HCT116 (cell line): Measurements from ENCODE around the gene SMYD3. TPM values are rescaled to one million over a fixed set of nuclear protein-coding genes. Genes with fewer than 3 reads are reported as not detected.

Source experiments
- ATAC-seq: fragments of 200-7000 bp; cut with Tn5 transposase; 2 replicates; pipeline ENCODE4 v1.9.1; 2020; ENCODE audit warnings: mild to moderate bottlenecking, moderate library complexity
- BruUV-seq: library from RNA; stranded (reverse); fragments of 400-500 nt; replicated peaks from 2 replicates; lab custom pipeline; 2021; lab: Mats Ljungman, UMichigan
- CTCF ChIA-PET: fragments of 300-600 bp; sonication (Branson Sonifier 250); formaldehyde crosslinking; loops from one replicate; lab custom pipeline; 2021; ENCODE audit warnings: antibody characterized with exemption; lab: Charles Lee
- POLR2A ChIA-PET: fragments of 300-600, 350-600 bp; sonication (Branson Sonifier 250); formaldehyde crosslinking; loops from one replicate; lab custom pipeline; 2021; ENCODE audit warnings: antibody characterized with exemption; lab: Charles Lee
- RAD21 ChIA-PET, 2 experiments: fragments of 300-600 bp; sonication (Branson Sonifier 250); formaldehyde crosslinking; loops; one replicate each; lab custom pipeline; 2023; ENCODE audit warnings: low total read pairs in 2 of 2; ENCODE audit not compliant: uncharacterized antibody in 2 of 2, unreplicated experiment in 2 of 2, low non-redundant PET in 1 of 2; lab: Charles Lee
- DNase-seq: peaks from one replicate; pipeline ENCODE4 v3.0.0-alpha.2; 2010; ENCODE audit warnings: low read depth, low spot score
- H2AFZ ChIP-seq: fragments of 200-600 bp; shearing (Covaris generic), sonication (generic); 2 replicates; pipeline ENCODE4 v1.6.1; 2017; ENCODE audit warnings: low read depth, mixed run types, mixed read lengths, antibody characterized with exemption, low read length; ENCODE audit not compliant: poor library complexity, severe bottlenecking
- H3K27ac ChIP-seq: 2 replicates; pipeline ENCODE4 v1.5.1; 2012; ENCODE audit warnings: low read depth, low read length
- H3K27me3 ChIP-seq: fragments of 200-600 bp; sonication (generic); 2 replicates; pipeline ENCODE4 v1.6.1; 2016; ENCODE audit warnings: mixed run types, low read length, mixed read lengths; ENCODE audit not compliant: insufficient read depth
- H3K36me3 ChIP-seq, 2 experiments: fragments of 200-500 bp in 1 of 2; fragments of 200-600 bp in 1 of 2; sonication (Bioruptor generic) in 1 of 2; sonication (generic) in 1 of 2; 2 replicates each; pipeline versions ENCODE4 v1.5.1 to v1.6.1; 2014 to 2016; ENCODE audit warnings: low read length in 2 of 2, inconsistent platforms in 1 of 2, mixed read lengths in 1 of 2, mixed run types in 1 of 2; ENCODE audit not compliant: insufficient read depth in 2 of 2, control insufficient read depth in 1 of 2
- H3K4me1 ChIP-seq, 2 experiments: fragments of 200-600 bp in 1 of 2; sonication (generic) in 1 of 2; 2 replicates each; pipeline versions ENCODE4 v1.5.1 to v1.6.1; 2012 to 2017; ENCODE audit warnings: low read length in 2 of 2, inconsistent platforms in 1 of 2, mild to moderate bottlenecking in 1 of 2, mixed read lengths in 1 of 2, mixed run types in 1 of 2, moderate library complexity in 1 of 2; ENCODE audit not compliant: insufficient read depth in 2 of 2, control insufficient read depth in 1 of 2
- H3K4me2 ChIP-seq: fragments of 200-600 bp; sonication (generic); 2 replicates; pipeline ENCODE4 v1.6.1; 2017; ENCODE audit warnings: mixed run types, low read length, mixed read lengths
- H3K4me3 ChIP-seq, 2 experiments: fragments of 200-600 bp in 1 of 2; sonication (generic) in 1 of 2; replicated peaks in 1 of 2; 2 replicates each; pipeline ENCODE4 v1.5.1; 2011 to 2016; ENCODE audit warnings: low read length in 2 of 2, control low read depth in 1 of 2, low read depth in 1 of 2, mild to moderate bottlenecking in 1 of 2, mixed read lengths in 1 of 2, mixed run types in 1 of 2
- H3K79me2 ChIP-seq: fragments of 200-600 bp; sonication (generic); 2 replicates; pipeline ENCODE4 v1.6.1; 2017; ENCODE audit warnings: mild to moderate bottlenecking, mixed run types, low read length, moderate library complexity, mixed read lengths; ENCODE audit not compliant: insufficient read depth
- H3K9ac ChIP-seq: fragments of 200-600 bp; sonication (generic); 2 replicates; pipeline ENCODE4 v1.6.1; 2016; ENCODE audit warnings: low read length, mixed read lengths
- H3K9me2 ChIP-seq: fragments of 200-600 bp; sonication (generic), shearing (Covaris generic); 2 replicates; pipeline ENCODE4 v1.6.1; 2017; ENCODE audit warnings: mixed run types, mild to moderate bottlenecking, moderate library complexity; ENCODE audit not compliant: insufficient read depth
- H3K9me3 ChIP-seq, 2 experiments: fragments of 200-500 bp in 1 of 2; fragments of 200-600 bp in 1 of 2; sonication (Bioruptor generic) in 1 of 2; sonication (generic) in 1 of 2; 2 replicates each; pipeline ENCODE4 v1.6.1; 2014 to 2017; ENCODE audit warnings: low read length in 2 of 2, mixed read lengths in 2 of 2, inconsistent platforms in 1 of 2, low read depth in 1 of 2, mild to moderate bottlenecking in 1 of 2, mixed run types in 1 of 2, moderate library complexity in 1 of 2; ENCODE audit not compliant: control insufficient read depth in 1 of 2, insufficient read depth in 1 of 2
- H4K20me1 ChIP-seq: fragments of 200-600 bp; sonication (generic), shearing (Covaris generic); 2 replicates; pipeline ENCODE4 v1.6.1; 2017; ENCODE audit warnings: mixed run types, mild to moderate bottlenecking, moderate library complexity; ENCODE audit not compliant: insufficient read depth
- CBX3 ChIP-seq: IDR thresholded peaks from 2 replicates; pipeline ENCODE4 v1.6.1; 2012; ENCODE audit warnings: low read depth
- EGR1 ChIP-seq: IDR thresholded peaks from 2 replicates; pipeline ENCODE4 v1.6.1; 2012; ENCODE audit warnings: low read depth
- ELF1 ChIP-seq: IDR thresholded peaks from 2 replicates; pipeline ENCODE4 v1.6.1; 2012; ENCODE audit warnings: low read depth, borderline replicate concordance
- EZH2 ChIP-seq: fragments of 200-600 bp; sonication (generic); IDR thresholded peaks from 2 replicates; pipeline ENCODE4 v1.6.1; 2017; ENCODE audit warnings: antibody characterized with exemption, mixed run types
- EZH2phosphoT487 ChIP-seq: fragments of 200-600 bp; IDR thresholded peaks from 2 replicates; pipeline ENCODE4 v1.6.1; 2018; ENCODE audit warnings: antibody characterized with exemption, borderline replicate concordance
- JUND ChIP-seq: IDR thresholded peaks from 2 replicates; pipeline ENCODE4 v1.6.1; 2012
- MAX ChIP-seq: IDR thresholded peaks from 2 replicates; pipeline ENCODE4 v1.6.1; 2012
- POLR2A ChIP-seq: IDR thresholded peaks from 2 replicates; pipeline ENCODE4 v1.7.0; 2011; ENCODE audit warnings: borderline replicate concordance; ENCODE audit not compliant: insufficient read depth, insufficient read length; ENCODE audit errors: extremely low read depth
- RAD21 ChIP-seq: IDR thresholded peaks from 2 replicates; pipeline ENCODE4 v1.6.1; 2012; ENCODE audit warnings: low read depth, mild to moderate bottlenecking
- REST ChIP-seq: IDR thresholded peaks from 2 replicates; pipeline ENCODE4 v1.6.1; 2012; ENCODE audit warnings: low read depth
- SIN3A ChIP-seq: IDR thresholded peaks from 2 replicates; pipeline ENCODE4 v1.6.1; 2012; ENCODE audit warnings: low read depth
- SP1 ChIP-seq: IDR thresholded peaks from 2 replicates; pipeline ENCODE4 v1.6.1; 2012; ENCODE audit warnings: low read depth
- SRF ChIP-seq: IDR thresholded peaks from 2 replicates; pipeline ENCODE4 v1.6.1; 2012; ENCODE audit warnings: low read depth
- YY1 ChIP-seq: IDR thresholded peaks from 2 replicates; pipeline ENCODE4 v1.6.1; 2011; ENCODE audit warnings: low read length, low read depth, moderate library complexity, mild to moderate bottlenecking; ENCODE audit not compliant: insufficient replicate concordance; ENCODE audit errors: extremely low read depth
- ZFX ChIP-seq: fragments of 450-650 bp; IDR thresholded peaks from 2 replicates; pipeline ENCODE4 v1.6.1; 2017
- ZNF274 ChIP-seq: fragments of 200-500 bp; sonication (Bioruptor generic); IDR thresholded peaks from 2 replicates; pipeline ENCODE4 v1.6.1; 2014; ENCODE audit warnings: mild to moderate bottlenecking, low read depth, low read length, inconsistent platforms
- intact Hi-C: fragments of 100-400 bp; cut with micrococcal nuclease; formaldehyde crosslinking; loops from 2 replicates; pipeline ENCODE4 v1.10.0; 2022
- total RNA-seq: library from RNA; stranded (reverse); gene quantifications from one replicate; pipeline ENCODE4 v1.2.1, GENCODE V29; 2021; ENCODE audit not compliant: unreplicated experiment
- TF ChIP-seq, protein P1 (sequence below): IDR thresholded peaks from 2 replicates; pipeline ENCODE4 v1.6.1; 2012
- TF ChIP-seq, protein P2 (sequence below), 3 experiments: fragments of 200-600 bp in 1 of 3; sonication (generic) in 1 of 3; IDR thresholded peaks in 2 of 3; conservative IDR thresholded peaks in 1 of 3; 2 replicates each; pipeline ENCODE4 v1.5.1; 2012 to 2017; ENCODE audit warnings: low read depth in 2 of 3, low read length in 2 of 3, antibody characterized with exemption in 1 of 3, borderline replicate concordance in 1 of 3, control low read depth in 1 of 3, mild to moderate bottlenecking in 1 of 3, mixed read lengths in 1 of 3, mixed run types in 1 of 3, moderate library complexity in 1 of 3; ENCODE audit not compliant: insufficient read depth in 1 of 3

SMYD3 gene
- total RNA-seq, 1 experiment from 2014 or later: 33.6 TPM

GRCh38 chr1:245834002-245834401, 673.1 kb downstream of the SMYD3 start (continued):
- TF ChIP-seq SRF (no peak), ZFX (no peak), JUND (no peak)
- TF ChIP-seq, all 23 proteins: peak for 0

DNA sequence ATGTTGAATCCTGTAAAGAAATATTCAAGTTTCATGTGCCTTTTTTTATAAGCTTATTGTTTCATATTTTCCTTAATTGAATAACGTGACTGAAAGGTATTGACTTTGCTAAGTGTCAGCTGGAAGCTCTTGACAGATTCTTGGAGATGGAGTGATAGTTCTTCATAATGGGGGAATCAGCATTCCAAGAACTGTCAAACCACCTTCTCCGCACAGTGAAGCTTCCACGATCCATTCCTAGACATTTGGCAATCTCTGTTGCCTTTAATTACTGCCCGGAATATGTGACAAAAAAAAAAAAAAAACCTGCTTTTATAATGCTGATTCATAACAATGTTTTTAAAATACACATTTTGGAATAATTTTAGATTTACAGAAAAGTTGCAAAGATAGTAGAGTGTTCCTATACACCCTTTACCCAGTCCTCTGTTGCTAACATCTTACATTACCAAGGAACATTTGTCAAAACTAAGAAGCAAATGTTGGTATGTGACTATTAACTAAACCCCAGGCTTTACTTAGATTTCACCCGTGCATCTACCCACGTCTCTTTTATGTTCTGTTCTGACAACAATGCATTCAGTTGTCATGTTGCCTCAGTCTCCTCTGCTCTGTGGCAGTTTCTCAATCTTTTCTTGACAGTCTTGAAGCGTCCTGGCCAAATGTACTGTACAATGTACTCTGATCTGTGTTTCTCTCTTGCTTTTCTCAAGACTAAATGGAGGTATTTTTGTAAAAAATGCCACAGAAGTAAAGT, 674.1 kb downstream of the SMYD3 start:
- Histone ChIP-seq H3K4me3 (no peak overlapping the region), H3K9me3 (no peaks in the 10 kb centered on the region), H3K9ac (no peak overlapping the region), H3K9me2 (no peaks in the 10 kb centered on the region), H3K4me1 (peaks cover 9% of the 10 kb centered on the region in 2 experiments), H3K79me2 (no peaks in the 10 kb centered on the region), H4K20me1 (no peaks in the 10 kb centered on the region), H3K27ac (no peak overlapping the region), H3K27me3 (no peaks in the 10 kb centered on the region), H3K36me3 (no peaks in the 10 kb centered on the region), H2AFZ (no peak overlapping the region), H3K4me2 (no peak overlapping the region)
- ChIA-PET POLR2A (no interaction called here), CTCF (no interaction called here), RAD21 (no interaction called here)
- no TSS peak for BruUV-seq
- DNase-seq (no peak), ATAC-seq (no peak)
- TF ChIP-seq SIN3A (no peak), ELF1 (no peak), YY1 (no peak), RAD21 (no peak), SP1 (no peak), ZFX (no peak), JUND (no peak), ZNF274 (no peak), POLR2A (no peak), REST (no peak), EZH2phosphoT487 (no peak), SRF (no peak), EZH2 (no peak), MAX (no peak), EGR1 (no peak), CBX3 (no peak)
- TF ChIP-seq, protein P1, sequence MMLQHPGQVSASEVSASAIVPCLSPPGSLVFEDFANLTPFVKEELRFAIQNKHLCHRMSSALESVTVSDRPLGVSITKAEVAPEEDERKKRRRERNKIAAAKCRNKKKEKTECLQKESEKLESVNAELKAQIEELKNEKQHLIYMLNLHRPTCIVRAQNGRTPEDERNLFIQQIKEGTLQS: no peak
- TF ChIP-seq, protein P2, sequence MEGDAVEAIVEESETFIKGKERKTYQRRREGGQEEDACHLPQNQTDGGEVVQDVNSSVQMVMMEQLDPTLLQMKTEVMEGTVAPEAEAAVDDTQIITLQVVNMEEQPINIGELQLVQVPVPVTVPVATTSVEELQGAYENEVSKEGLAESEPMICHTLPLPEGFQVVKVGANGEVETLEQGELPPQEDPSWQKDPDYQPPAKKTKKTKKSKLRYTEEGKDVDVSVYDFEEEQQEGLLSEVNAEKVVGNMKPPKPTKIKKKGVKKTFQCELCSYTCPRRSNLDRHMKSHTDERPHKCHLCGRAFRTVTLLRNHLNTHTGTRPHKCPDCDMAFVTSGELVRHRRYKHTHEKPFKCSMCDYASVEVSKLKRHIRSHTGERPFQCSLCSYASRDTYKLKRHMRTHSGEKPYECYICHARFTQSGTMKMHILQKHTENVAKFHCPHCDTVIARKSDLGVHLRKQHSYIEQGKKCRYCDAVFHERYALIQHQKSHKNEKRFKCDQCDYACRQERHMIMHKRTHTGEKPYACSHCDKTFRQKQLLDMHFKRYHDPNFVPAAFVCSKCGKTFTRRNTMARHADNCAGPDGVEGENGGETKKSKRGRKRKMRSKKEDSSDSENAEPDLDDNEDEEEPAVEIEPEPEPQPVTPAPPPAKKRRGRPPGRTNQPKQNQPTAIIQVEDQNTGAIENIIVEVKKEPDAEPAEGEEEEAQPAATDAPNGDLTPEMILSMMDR (IDR thresholded peaks at IDR 0.05 in 2 of 3, conservative IDR thresholded peaks at IDR 0.05 in 1 of 3; ENCODE audit: borderline replicate concordance in 1 of 3, insufficient read depth in 1 of 3, low read depth in 2 of 3, low read length in 2 of 3): no peak
- intact Hi-C loops: no loop called here
